ENCODE measurements around the gene ARHGEF16.

Gene ARHGEF16

DNA sequence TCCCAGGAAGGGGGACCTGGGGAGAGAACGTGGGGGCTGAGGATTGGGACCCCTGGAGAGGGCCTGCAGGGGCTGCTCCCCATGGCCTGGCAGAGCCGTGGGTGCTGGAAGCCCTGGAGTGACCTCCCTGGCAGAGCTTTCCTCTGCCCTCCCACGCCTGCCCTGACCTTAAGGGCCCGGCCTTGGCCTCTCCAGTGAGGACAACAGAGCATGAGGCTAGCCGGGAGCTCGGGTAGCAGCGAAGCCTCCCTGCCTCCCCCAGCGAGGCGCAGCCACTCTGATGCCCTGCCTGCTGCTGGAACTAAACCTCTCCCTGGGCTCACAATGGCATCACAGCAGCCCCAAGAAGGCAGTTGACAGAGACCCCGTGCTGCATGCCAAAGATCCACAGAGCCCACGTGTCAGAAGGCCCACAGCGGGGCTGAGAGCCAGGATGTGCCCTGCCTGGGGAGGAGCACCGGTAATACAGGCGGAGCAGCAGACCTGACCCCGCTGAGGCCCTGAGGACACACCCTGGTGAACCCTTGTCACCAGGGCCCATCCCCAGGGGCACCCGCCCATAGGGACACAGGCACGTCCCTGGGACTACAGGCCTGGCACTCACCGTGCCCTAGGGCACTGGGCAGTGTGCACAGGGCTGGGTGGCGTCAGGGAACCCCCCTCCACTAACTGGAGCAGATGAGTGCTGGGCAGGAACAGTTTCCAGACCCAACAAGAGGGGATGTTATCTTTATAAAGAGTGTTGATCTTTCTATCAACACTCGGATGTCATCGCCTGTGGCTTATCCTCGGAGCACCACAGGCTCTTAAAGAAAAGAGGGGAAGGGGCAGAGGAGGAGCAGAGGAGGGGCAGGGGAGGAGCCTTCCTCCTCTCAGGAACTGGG is 48.4 kb downstream of the ARHGEF16 start:
- no peak for DNase-seq (ENCODE audit: low read depth)

DNA sequence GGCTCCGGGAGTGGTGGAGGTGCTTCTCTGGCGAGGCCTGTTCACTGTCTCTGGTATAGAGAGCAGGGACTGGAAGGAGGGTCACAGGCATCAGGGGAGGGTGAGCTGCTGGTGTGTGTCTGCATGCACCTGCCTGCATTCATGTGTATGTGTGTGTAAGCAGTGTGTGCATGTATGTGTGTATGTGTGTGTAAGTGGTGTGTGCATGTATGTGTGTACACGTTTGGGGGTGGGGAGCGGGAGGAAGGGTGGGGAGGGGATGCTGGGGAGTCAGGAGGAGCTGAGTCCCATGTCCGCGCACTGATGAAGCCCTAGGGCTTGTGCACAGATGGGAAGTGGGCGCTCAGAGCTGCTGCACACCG is 49.0 kb downstream of the ARHGEF16 start:
- no peak for DNase-seq (ENCODE audit: low read depth)

DNA sequence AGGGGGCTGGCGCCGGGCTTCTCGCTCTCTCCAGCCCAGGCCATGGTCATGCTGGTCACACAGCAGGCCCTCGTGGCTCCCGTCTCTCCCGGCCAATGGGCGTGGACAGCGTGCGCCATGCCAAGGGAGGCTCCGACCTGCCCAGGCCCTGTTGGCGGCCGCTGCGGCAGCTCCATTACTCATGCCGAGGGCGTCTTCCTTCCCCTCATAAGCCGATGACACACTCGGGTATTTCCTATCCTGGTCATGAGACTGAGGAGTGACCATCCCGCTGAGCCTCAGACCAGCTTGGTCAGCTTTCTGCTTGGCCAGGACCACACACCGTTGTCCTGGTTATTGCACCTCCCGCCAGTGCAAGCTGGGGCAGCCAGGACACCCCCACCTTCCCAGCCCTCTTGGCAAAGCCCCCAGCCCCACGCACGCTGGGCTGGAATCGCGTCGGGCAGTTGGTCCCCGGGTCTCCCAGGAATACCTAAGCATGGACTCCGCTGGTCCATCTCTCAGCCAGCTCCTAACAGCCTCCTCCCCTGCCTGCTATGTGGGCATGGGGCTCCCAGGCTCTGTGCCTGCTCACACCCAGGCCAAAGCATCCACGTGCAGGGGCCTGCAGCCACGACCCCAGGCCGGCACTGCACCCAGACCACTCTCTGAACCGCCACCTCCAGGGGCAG is 49.8 kb downstream of the ARHGEF16 start:
- no peak for DNase-seq (ENCODE audit: low read depth)

DNA sequence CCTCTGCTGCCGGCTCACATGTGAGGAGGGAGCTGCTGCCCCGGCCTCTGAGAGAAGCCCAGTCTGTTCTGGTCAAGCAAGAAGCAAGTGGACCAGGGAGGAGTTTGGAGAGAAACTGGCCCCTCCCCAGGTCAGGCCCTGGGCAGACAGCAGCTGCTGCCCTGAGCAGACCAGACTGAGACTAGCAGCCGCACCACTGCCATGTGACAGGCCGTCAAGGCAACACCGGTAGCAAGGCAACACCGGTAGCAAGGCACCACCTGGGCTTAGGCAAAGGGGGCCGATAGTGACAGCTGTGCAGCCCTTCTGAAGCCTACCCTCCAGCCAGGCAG is 50.3 kb downstream of the ARHGEF16 start:
- DNase-seq (ENCODE audit: low read depth), result no peak

DNA sequence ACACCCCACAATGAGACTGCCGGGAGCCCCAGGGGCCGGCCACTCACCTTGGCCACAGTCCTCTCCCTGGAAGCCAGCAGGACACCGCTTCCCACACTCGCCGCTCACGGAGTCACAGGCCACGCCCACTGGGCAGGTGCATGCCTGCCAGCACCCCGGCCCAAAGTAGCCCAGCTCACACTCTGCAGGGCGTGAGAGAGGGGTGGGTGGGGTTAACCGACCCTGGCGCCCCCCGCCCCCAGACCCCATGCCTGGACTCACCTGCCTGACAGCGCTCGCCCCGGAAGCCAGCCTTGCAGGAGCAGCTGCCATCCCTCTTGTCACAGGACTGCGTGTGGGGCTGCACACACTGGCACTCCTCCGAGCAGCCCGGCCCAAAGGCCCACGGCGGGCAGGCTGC is 50.7 kb downstream of the ARHGEF16 start:
- DNase-seq (ENCODE audit: low read depth), result no peak

DNA sequence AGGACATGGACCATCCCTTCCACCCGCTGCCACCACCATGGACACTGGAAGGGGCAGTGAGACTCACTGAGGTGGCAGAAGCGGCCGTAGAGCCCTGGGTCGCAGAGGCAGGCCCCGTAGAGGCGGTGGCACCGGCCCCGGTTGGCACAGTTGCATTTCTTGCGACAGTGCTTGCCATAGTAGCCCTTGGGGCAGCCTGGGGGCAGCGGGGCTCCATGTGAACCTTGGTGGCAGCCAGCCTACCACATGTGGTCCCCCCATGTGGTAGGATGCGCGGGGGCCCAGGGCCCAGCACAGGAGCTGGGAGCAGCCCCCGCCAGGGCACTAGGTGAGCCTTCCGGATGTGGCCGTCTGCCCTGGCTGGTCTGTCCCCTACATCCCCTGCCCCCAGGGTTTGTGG is 51.6 kb downstream of the ARHGEF16 start:
- DNase-seq (ENCODE audit: low read depth), result no peak

DNA sequence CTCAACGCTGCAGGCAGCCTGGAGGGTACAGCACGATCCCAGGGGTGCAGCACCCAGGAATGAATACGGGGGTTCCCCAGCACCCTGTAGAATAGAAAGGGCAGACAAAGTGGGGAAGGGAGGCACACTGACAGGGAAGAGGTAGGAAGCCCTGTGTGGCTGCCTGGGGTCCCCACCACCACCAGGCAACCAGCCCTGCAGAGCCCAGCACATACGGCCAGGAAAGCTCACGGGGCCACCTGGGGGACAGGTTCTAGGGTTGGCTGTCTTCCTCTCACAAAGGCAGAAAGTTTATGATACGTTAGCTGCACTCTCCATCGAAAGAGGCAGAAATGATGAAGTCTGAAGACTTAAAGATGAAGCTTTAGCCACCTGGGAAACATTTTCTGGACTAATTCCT is 52.5 kb downstream of the ARHGEF16 start:
- DNase-seq (ENCODE audit: low read depth), result no peak

DNA sequence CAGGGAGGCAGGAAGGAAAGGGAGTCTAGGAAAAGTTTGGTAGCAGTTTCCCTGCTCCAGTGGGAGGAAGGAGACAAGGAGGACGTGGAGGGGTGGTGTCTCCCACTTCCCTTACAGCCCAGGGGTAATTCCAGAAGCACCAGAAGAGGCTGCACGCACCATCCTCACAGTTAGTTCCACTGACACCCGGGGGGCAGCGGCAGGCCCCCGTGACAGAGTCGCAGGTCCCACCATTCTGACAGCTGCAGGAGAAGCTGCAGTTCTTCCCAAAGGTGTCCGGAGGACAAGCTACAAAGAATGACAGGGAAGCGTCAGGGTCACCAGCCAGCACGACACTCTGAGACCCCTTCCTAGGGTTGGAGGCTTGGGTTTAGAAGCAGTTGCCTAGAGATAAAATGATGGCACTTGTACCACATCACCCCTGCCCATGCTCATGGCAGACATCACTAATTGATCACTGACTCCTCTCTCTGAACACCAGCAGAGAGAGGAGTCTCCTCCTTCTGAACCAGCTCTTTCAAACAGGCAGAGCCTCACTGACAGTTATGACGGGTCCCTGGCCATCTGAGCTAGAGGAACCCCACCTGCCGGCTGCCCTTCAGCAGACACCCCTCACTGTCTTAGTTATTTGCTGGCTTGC is 53.3 kb downstream of the ARHGEF16 start:
- no peak for DNase-seq (ENCODE audit: low read depth)

DNA sequence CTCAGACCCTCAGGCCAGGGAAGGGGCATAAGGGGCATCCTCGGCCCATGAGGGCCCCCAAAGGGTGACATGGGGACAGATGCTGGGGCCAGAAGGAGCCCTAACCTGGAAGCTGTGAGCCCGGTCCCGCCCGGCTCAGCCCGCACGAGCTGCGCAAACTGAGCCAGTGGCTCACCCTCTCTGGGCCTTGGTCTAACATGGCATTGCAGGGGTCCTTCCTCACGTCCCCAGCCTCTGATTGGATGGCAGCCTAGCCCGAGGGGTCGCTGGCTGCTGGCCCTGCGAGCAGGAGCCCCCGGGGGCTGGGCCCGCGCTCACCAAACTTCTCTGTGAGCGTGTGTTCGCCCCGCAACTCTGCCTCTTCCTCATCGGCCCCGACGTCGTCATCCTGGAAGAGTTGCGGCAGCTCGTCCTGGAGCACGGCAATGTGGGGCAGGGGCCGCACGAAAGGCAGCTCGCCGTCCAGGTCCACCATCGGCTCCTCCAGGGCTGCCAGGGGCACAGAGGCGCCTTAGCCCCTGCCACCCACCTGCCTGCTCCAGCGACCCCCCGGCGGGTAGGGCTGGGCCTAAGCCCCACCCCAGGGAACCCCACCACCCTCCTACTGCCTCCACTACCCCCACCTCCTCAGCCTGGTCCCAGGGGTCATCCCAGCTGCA is 54.4 kb downstream of the ARHGEF16 start:
- no peak for DNase-seq (ENCODE audit: low read depth)

DNA sequence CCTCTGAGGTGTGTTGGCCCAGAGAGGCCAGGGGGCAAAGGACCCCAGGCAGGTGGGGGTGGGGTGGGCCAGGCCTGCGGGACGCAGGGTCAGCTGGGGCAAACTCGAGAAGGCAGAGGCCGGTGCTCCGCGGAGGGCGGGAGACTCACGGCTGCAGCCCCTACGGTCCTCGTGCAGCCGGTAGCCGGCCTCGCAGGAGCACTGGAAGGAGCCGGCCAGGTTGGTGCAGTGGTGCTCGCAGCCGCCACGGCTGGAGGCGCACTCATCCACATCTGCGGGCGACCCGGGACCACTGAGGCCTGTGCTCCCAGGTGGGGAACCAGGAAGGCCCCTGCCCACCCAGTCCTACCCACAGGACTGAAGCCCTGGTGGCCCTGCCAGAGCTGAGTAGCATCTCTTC is 55.3 kb downstream of the ARHGEF16 start:
- DNase-seq (ENCODE audit: low read depth), result no peak

DNA sequence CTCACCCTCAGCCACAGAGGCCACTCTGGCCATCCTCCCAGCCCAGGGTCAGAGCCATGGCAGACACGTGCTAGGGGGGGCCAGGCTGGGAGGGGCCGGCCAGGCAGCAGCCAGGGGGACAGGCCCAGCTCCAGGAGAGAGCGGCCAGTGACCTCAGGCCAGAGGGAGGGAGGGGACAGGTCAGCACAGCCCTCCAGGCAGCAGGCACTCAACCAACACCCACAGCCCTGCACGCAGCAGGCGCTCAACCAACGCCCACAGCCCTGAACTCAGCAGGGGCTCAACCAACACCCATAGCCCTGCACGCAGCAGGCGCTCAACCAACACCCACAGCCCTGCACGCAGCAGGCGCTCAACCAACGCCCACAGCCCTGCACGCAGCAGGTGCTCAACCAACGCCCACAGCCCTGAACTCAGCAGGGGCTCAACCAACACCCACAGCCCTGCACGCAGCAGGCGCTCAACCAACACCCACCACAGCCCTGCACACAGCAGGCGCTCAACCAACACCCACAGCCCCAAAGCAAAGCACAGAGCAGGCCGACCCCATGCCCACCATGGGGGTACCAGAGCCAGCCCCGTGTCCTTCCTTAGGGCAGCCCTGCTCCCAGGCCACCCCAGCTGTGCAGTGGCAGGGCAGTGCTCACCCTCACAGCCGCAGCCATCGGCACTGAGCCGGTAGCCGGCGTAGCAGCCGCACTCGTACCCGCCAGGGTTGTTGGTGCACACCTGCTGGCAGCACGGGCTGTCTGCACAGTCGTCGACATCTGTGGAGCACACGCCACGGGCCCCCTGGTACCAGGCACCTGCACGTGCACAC is 55.9 kb downstream of the ARHGEF16 start:
- DNase-seq (ENCODE audit: low read depth), result no peak

DNA sequence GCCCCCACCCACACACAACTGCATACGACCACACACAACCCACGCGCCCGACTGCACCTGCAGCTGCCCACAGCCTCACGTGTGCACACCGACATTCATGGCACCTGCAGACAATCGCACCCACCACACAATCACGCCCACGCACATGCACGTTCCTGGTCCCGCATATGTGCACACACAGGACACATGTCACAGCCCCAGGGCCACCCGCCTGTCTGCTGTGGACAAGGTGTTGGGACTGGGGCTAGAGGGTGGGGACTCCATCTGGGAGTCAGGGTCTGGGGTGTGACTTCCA is 56.4 kb downstream of the ARHGEF16 start:
- DNase-seq (ENCODE audit: low read depth), result no peak

DNA sequence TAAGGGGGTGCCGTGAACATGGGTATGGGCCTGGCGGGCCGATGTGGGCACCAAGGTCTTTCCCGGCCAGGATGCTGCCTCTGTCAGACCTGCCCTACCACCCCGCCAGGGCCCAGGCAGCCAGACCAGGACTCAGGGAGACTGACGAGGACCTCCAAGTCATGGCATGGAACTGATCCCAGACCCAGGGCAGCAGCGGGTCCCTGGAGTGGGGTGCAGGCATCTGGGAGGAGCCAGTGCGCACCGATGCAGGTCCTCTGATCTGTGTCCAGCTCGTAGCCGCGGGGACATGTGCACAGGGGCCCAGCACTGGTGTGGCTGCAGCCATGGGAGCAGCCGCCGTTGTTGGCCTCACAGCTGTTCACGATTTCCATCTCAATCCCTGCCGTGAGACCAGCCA is 56.8 kb downstream of the ARHGEF16 start:
- no peak for DNase-seq (ENCODE audit: low read depth)

DNA sequence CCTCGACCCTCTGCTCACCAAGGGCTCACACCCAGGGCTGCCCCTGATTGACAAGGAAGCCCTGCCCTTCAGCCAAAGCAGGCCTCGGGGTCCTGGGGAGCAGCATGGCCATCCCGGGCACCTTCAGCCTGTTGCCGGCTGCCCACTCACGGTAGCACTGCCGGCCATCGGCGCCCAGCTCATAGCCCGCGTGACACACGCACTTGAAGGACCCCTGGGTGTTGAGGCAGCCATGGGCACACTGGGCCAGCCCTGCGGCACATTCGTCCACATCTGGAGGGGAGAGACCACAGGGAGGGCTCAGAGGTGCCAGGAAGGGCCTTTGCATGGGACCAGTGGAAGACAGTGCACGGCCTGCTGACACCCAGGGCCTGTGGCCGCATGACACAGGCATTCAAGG is 57.4 kb downstream of the ARHGEF16 start:
- no peak for DNase-seq (ENCODE audit: low read depth)

DNA sequence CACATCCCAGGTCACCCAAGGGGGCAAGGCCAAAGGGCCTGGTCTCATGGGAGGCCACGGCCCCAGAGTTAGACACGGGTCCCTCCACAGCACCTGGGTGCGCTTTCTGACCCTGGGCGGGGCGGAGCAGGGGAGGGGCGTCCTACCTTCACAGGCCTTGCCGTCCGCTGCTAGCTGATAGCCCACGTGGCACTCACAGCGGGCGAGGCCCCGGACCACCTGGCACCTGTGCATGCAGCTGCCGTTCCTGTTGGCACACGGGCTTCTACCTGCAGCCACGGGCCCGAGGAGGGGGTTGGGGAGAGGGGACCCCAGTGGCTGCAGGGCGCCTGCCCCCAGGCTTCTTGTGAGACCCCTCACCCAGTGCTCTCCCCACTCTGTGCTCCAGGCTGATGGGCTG is 59.9 kb downstream of the ARHGEF16 start:
- no peak for DNase-seq (ENCODE audit: low read depth)

DNA sequence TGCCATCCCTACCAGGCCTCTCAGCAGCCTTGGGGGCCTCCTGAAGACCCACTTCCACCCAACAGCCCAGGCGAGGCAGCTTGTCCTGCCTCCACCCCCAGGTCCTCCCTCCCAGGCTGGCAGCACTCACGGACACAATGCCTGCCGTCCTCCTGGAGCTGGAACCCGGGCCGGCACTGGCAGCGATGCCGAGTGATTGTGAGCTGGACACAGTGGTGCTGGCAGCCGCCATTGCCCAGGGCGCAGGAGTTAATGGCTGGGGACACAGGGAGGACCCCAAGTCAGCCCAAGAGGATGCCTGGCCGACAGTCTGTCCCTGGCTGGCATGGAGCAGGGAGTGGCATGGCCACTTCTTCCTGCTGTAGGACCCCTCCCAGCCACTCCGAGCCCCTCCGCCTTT is 60.8 kb downstream of the ARHGEF16 start:
- no peak for DNase-seq (ENCODE audit: low read depth)

DNA sequence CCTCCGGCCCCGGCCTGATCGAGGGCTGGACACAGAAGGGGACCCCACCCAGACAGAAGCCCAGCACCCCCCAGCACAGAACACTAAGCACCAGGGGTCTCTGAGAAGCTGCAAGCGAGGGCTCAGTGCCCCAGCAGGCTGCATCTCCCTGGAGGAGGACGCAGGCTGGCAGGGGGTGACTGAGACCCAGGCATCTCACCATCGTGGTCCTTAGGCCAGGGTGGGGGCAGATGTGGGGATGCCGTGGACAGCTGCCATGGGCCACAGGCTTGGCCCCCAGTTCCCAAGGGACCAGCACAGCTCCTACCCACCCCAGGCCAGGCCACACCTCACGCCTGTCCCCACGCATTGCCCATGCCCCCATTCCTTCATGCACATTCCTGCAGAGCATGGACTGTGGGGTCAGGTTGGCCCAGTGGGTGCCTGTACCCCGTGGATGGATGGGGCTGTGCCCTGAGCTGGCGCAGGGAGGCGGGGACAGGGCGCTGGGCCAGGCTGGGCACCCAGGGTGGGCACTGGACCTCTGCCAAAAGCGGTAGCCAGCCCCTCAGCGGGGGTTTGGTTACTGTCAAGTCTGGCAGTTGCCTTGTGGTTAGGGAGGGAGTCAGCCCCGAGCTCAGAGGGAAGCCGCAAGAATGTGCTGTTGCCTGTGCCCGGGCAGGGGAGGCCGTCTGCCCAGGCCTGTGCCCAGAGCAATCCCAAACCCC is 61.5 kb downstream of the ARHGEF16 start:
- DNase-seq (ENCODE audit: low read depth), result no peak

DNA sequence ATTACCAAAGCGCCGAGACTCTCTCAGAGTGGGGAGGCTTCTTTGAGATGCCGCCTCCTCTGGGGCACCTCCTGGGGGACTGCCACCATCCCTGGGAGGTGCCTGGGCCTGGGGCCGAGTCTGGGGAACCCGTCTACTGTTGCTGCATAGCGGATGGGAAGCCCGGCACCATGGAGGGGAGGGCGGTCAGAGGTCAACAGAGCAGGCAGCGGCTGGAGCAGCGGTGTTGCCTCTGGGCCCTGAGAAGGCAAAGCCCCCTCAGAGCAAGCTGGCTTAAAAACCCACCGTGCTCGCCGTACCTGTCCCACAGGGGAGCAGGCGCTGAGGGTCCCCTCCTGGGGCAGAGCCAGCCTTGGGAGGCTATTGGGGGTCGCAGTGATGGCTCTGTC is 62.0 kb downstream of the ARHGEF16 start:
- no peak for DNase-seq (ENCODE audit: low read depth)

DNA sequence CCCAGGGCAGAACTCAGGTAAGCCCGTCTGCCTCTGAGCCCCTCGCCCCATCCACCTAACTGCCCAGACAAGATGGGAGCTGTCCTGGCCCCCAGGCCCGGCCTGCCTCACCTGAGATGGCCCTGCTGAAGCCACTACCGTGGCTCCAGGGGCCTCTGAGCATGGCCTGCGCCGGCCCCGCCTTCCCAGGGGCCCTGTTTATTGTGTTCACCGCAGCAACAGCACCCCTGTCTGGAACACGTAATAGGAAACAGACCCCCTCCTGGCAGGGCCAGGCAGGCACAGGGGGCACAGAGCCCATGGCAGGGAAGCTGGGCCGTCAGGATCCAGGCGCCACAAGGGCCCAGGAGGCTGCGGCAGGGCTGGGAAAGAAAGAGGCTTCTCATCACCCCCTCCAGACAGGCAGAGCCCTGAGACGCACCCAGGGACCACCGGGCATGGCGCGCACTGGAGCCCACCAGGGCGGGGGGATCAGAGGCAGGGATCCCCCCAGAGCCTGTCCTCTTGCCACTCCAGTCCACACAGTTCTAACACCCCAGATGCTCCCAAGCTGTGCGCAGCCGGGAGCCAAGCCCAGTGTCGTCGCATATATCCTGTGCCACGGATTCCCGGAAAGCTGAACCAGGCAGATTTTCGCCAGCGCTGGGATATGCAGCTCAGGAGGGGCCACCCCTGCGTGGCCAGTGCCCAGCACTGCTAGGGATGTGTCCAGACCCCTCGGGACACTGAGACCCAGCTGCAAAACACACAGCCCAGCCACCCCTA is 62.6 kb downstream of the ARHGEF16 start:
- DNase-seq (ENCODE audit: low read depth), result no peak

DNA sequence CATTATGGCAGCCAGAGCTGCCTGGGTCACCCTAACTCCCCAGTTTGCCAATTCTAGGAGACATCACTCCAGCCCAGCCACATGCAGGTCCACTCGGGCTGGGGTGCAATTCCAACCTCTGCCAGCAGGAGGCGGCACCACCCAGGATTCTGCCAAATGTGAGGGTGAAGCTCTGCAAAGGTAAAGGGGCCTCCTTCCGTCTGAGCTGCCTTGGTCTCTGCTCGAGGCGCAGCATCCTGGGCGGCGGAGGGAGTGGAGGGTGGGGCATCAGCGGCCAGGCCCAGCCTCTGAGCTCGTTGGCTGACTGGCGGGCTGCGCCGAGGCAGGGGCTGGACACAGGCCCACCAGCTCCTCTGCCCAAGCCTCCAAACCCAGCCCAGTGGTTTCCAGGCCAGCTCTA is 63.8 kb downstream of the ARHGEF16 start:
- no peak for DNase-seq (ENCODE audit: low read depth)

DNA sequence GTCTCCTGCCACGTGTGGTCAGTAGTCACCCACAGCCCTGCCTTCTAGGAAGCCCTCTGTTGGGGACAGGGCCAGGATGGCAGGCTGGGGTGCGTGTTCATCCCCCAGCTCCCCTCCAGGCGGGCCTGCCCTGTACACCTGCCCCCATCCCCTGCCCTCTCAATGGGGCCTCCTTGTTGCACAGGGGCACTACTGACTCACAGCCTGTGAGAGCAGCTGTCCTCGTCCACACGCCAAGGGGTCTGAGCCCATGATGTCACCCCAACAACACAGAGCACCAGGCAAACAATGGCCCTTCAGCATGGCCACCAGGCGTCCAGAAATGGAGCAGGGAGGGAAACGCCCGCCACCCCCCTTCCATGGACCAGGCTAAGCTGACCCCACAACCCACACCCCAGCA is 64.3 kb downstream of the ARHGEF16 start:
- no peak for DNase-seq (ENCODE audit: low read depth)

Measured in activated gamma-delta T cell treated with anti-CD3 and anti-CD28 coated beads, Interleukin-2, amount 50 U/mL, for 16 hours (primary cell).